Fibroblast of upper back skin (primary cell): ENCODE data around the gene RGCC.

Source experiments
- DNase-seq: peaks from one replicate; pipeline ENCODE4 v3.0.0-alpha.2; 2013

Gene RGCC

DNA sequence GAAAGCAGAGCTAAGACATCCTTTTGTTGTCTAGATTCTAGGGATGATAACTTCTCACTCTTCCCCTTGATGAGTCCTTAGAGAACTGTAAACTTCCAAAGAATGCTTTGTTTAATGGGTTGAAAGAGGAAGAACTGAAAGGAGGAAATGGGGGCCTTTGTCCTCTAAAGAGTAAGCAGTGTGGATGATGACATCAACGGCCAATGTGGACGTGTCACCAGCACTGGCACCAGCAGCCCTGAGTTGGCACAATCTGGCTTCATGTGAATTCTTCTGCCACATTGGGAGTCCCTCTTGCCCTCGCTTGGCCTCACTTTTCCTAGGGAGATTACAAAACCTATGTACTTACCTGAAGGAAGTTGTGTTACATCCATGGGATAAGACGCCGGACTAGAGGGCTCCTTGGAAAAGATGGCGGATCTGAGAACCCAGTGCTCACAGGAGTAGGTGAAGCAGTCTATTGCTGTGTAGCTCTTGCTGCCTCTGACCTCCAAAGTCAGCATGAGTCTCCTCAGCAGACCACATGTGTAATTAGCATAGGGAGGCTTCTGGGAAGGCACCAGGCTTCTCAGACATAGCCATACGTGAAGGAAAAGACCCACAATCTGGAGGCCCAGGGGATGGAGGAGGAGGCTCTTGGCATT lies 62.8 kb downstream of the RGCC start:
- DNase-seq, result no peak
